Measurements from ENCODE around the gene MMP23B. TPM values are rescaled to one million over a fixed set of nuclear protein-coding genes. Genes with fewer than 3 reads are reported as not detected.

The MMP23B gene
- total and polyA plus RNA-seq, 2 experiments from 2014 or later = 15.8 to 16.2 TPM

GRCh38 chr1:1622010-1622787, 9.8 kb upstream of the MMP23B start:
- no peak overlapping the region for H3K4me3 Mint-ChIP-seq
- no peak for ATAC-seq

More at GRCh38 chr1:1622010-1622787, 9.8 kb upstream of the MMP23B start:
- no peak for TF ChIP-seq NANOG (IDR thresholded peaks at IDR 0.05; ENCODE audit: borderline replicate concordance)
- TF ChIP-seq, protein P1, sequence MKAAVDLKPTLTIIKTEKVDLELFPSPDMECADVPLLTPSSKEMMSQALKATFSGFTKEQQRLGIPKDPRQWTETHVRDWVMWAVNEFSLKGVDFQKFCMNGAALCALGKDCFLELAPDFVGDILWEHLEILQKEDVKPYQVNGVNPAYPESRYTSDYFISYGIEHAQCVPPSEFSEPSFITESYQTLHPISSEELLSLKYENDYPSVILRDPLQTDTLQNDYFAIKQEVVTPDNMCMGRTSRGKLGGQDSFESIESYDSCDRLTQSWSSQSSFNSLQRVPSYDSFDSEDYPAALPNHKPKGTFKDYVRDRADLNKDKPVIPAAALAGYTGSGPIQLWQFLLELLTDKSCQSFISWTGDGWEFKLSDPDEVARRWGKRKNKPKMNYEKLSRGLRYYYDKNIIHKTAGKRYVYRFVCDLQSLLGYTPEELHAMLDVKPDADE (IDR thresholded peaks at IDR 0.05) = no peak
- no peak for TF ChIP-seq ZNF114 (CRISPR knock-in tag; IDR thresholded peaks at IDR 0.05)
- no peak for TF ChIP-seq EZH2 (IDR thresholded peaks at IDR 0.05; ENCODE audit: low read depth, unreplicated experiment)
- TF ChIP-seq, protein P2, sequence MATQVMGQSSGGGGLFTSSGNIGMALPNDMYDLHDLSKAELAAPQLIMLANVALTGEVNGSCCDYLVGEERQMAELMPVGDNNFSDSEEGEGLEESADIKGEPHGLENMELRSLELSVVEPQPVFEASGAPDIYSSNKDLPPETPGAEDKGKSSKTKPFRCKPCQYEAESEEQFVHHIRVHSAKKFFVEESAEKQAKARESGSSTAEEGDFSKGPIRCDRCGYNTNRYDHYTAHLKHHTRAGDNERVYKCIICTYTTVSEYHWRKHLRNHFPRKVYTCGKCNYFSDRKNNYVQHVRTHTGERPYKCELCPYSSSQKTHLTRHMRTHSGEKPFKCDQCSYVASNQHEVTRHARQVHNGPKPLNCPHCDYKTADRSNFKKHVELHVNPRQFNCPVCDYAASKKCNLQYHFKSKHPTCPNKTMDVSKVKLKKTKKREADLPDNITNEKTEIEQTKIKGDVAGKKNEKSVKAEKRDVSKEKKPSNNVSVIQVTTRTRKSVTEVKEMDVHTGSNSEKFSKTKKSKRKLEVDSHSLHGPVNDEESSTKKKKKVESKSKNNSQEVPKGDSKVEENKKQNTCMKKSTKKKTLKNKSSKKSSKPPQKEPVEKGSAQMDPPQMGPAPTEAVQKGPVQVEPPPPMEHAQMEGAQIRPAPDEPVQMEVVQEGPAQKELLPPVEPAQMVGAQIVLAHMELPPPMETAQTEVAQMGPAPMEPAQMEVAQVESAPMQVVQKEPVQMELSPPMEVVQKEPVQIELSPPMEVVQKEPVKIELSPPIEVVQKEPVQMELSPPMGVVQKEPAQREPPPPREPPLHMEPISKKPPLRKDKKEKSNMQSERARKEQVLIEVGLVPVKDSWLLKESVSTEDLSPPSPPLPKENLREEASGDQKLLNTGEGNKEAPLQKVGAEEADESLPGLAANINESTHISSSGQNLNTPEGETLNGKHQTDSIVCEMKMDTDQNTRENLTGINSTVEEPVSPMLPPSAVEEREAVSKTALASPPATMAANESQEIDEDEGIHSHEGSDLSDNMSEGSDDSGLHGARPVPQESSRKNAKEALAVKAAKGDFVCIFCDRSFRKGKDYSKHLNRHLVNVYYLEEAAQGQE (IDR thresholded peaks at IDR 0.05; ENCODE audit: unreplicated experiment) = no peak
- TF ChIP-seq, protein P3, sequence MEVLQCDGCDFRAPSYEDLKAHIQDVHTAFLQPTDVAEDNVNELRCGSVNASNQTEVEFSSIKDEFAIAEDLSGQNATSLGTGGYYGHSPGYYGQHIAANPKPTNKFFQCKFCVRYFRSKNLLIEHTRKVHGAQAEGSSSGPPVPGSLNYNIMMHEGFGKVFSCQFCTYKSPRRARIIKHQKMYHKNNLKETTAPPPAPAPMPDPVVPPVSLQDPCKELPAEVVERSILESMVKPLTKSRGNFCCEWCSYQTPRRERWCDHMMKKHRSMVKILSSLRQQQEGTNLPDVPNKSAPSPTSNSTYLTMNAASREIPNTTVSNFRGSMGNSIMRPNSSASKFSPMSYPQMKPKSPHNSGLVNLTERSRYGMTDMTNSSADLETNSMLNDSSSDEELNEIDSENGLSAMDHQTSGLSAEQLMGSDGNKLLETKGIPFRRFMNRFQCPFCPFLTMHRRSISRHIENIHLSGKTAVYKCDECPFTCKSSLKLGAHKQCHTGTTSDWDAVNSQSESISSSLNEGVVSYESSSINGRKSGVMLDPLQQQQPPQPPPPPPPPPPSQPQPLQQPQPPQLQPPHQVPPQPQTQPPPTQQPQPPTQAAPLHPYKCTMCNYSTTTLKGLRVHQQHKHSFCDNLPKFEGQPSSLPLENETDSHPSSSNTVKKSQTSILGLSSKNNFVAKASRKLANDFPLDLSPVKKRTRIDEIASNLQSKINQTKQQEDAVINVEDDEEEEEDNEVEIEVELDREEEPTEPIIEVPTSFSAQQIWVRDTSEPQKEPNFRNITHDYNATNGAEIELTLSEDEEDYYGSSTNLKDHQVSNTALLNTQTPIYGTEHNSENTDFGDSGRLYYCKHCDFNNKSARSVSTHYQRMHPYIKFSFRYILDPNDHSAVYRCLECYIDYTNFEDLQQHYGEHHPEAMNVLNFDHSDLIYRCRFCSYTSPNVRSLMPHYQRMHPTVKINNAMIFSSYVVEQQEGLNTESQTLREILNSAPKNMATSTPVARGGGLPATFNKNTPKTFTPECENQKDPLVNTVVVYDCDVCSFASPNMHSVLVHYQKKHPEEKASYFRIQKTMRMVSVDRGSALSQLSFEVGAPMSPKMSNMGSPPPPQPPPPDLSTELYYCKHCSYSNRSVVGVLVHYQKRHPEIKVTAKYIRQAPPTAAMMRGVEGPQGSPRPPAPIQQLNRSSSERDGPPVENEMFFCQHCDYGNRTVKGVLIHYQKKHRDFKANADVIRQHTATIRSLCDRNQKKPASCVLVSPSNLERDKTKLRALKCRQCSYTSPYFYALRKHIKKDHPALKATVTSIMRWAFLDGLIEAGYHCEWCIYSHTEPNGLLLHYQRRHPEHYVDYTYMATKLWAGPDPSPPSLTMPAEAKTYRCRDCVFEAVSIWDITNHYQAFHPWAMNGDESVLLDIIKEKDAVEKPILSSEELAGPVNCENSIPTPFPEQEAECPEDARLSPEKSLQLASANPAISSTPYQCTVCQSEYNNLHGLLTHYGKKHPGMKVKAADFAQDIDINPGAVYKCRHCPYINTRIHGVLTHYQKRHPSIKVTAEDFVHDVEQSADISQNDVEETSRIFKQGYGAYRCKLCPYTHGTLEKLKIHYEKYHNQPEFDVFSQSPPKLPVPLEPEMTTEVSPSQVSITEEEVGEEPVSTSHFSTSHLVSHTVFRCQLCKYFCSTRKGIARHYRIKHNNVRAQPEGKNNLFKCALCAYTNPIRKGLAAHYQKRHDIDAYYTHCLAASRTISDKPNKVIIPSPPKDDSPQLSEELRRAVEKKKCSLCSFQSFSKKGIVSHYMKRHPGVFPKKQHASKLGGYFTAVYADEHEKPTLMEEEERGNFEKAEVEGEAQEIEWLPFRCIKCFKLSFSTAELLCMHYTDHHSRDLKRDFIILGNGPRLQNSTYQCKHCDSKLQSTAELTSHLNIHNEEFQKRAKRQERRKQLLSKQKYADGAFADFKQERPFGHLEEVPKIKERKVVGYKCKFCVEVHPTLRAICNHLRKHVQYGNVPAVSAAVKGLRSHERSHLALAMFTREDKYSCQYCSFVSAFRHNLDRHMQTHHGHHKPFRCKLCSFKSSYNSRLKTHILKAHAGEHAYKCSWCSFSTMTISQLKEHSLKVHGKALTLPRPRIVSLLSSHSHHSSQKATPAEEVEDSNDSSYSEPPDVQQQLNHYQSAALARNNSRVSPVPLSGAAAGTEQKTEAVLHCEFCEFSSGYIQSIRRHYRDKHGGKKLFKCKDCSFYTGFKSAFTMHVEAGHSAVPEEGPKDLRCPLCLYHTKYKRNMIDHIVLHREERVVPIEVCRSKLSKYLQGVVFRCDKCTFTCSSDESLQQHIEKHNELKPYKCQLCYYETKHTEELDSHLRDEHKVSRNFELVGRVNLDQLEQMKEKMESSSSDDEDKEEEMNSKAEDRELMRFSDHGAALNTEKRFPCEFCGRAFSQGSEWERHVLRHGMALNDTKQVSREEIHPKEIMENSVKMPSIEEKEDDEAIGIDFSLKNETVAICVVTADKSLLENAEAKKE (CRISPR knock-in tag; IDR thresholded peaks at IDR 0.05) = no peak
- no peak for TF ChIP-seq JUNB (IDR thresholded peaks at IDR 0.05; ENCODE audit: unreplicated experiment)
- no peak for TF ChIP-seq STAT1 (IDR thresholded peaks at IDR 0.05; ENCODE audit: unreplicated experiment)
- TF ChIP-seq ZNF331 (CRISPR knock-in tag; IDR thresholded peaks at IDR 0.05; ENCODE audit: low read depth) = no peak
- no peak for TF ChIP-seq POLR2AphosphoS5 (IDR thresholded peaks at IDR 0.05; ENCODE audit: low read depth)
- Histone ChIP-seq H4K20me1 (replicated peaks; ENCODE audit: insufficient read depth) (peaks cover 5% of the 10 kb centered on the region), H3F3A (replicated peaks; ENCODE audit: low read depth) (peaks cover 3% of the 10 kb centered on the region; the same call in 1 of the 2 replicates), H3K4me2 (no peak overlapping the region), H3K27ac (ENCODE audit: low read depth) (no peak overlapping the region), H3K4me3 (no peak overlapping the region), H3K79me2 (replicated peaks; ENCODE audit: insufficient read depth) (no peaks in the 10 kb centered on the region; the same call in 1 of the 2 replicates), H3K36me3 (ENCODE audit: insufficient read depth) (no peaks in the 10 kb centered on the region), H2AFZ (no peak overlapping the region), H3K4me1 (ENCODE audit: insufficient read depth) (no peaks in the 10 kb centered on the region), H3K27me3 (ENCODE audit: insufficient read depth) (no peaks in the 10 kb centered on the region), H3K9me2 (ENCODE audit: insufficient read depth) (no peaks in the 10 kb centered on the region)
- no peak for DNase-seq (ENCODE audit: low spot score)
- Mint-ChIP-seq H3K9me3 (no peaks in the 10 kb centered on the region; the same call in 2 of the 3 replicates), H3K27me3 (ENCODE audit: insufficient read depth, low read depth, poor library complexity) (peaks cover 12% of the 10 kb centered on the region), H3K4me1 (no peaks in the 10 kb centered on the region; the same call in 2 of the 3 replicates), H3K36me3 (ENCODE audit: low read depth) (no peaks in the 10 kb centered on the region; the same call in 2 of the 3 replicates), H3K27ac (no peak overlapping the region)

Measured in GM23338 (cell line).